Mesendoderm (in vitro differentiated cells): ENCODE data around the gene WBP11.
A peak's percentile ranks its signal among the peaks of the same experiment; 100 is the strongest.

Experiments used
- DNase-seq: peaks from one replicate; pipeline ENCODE4 v3.0.0; 2013
- H2AK5ac ChIP-seq: 2 replicates; pipeline ENCODE4 v1.6.1; 2013; ENCODE audit warnings: low read length, inconsistent platforms
- H2BK120ac ChIP-seq: 2 replicates; pipeline ENCODE4 v1.6.1; 2013; ENCODE audit warnings: low read depth, mild to moderate bottlenecking, low read length, moderate library complexity, mixed read lengths
- H2BK15ac ChIP-seq: replicated peaks from 2 replicates; pipeline ENCODE4 v1.6.1; 2013; ENCODE audit warnings: low read depth, mild to moderate bottlenecking, moderate library complexity
- H2BK5ac ChIP-seq: 2 replicates; pipeline ENCODE4 v1.6.1; 2013; ENCODE audit warnings: low read length, inconsistent platforms
- H3K18ac ChIP-seq: 2 replicates; pipeline ENCODE4 v1.6.1; 2013; ENCODE audit warnings: mild to moderate bottlenecking, low read length, mixed read lengths
- H3K23ac ChIP-seq: one replicate; pipeline ENCODE4 v1.6.1; 2013; ENCODE audit warnings: low read length
- H3K27ac ChIP-seq: 2 replicates; pipeline ENCODE4 v1.5.1; 2013; ENCODE audit warnings: low read depth, mild to moderate bottlenecking, inconsistent platforms, low read length, moderate library complexity
- H3K27me3 ChIP-seq: 2 replicates; pipeline ENCODE4 v1.6.1; 2013; ENCODE audit warnings: low read length, control low read depth, mild to moderate bottlenecking, inconsistent platforms; ENCODE audit not compliant: insufficient read depth, poor library complexity
- H3K36me3 ChIP-seq: 2 replicates; pipeline ENCODE4 v1.6.1; 2013; ENCODE audit warnings: low read length, inconsistent platforms; ENCODE audit not compliant: control insufficient read depth, insufficient read depth
- H3K4ac ChIP-seq: one replicate; pipeline ENCODE4 v1.6.1; 2013; ENCODE audit warnings: low read depth, mild to moderate bottlenecking, low read length, moderate library complexity
- H3K4me1 ChIP-seq: 2 replicates; pipeline ENCODE4 v1.6.1; 2013; ENCODE audit warnings: low read depth, low read length, inconsistent platforms; ENCODE audit not compliant: control insufficient read depth
- H3K4me2 ChIP-seq: 2 replicates; pipeline ENCODE4 v1.6.1; 2013; ENCODE audit warnings: low read length
- H3K4me3 ChIP-seq: 2 replicates; pipeline ENCODE4 v1.5.1; 2013; ENCODE audit warnings: mild to moderate bottlenecking, low read length
- H3K56ac ChIP-seq: one replicate; pipeline ENCODE4 v1.6.1; 2013; ENCODE audit warnings: low read length
- H3K79me1 ChIP-seq: 2 replicates; pipeline ENCODE4 v1.6.1; 2013; ENCODE audit warnings: low read length, inconsistent platforms
- H3K79me2 ChIP-seq: 2 replicates; pipeline ENCODE4 v1.6.1; 2013; ENCODE audit warnings: mild to moderate bottlenecking, low read length; ENCODE audit not compliant: control insufficient read depth, insufficient read depth
- H3K9ac ChIP-seq: 2 replicates; pipeline ENCODE4 v1.6.1; 2013; ENCODE audit warnings: low read length, inconsistent platforms
- H4K5ac ChIP-seq: one replicate; pipeline ENCODE4 v1.6.1; 2013; ENCODE audit warnings: low read length
- H4K8ac ChIP-seq: one replicate; pipeline ENCODE4 v1.6.1; 2013; ENCODE audit warnings: low read depth, mild to moderate bottlenecking, control low read depth, low read length, moderate library complexity
- WGBS: extraction: QIAGEN DNeasy Blood & Tissue Kit; methylation state at CpG from one replicate; pipeline ENCODE4 v1.1.7; 2013; ENCODE audit warnings: low lambda C conversion rate, missing lambda C conversion rate; ENCODE audit not compliant: insufficient coverage; ENCODE audit errors: extremely low coverage; 5-methylcytosine and 5-hydroxymethylcytosine counted together

The WBP11 gene

DNA sequence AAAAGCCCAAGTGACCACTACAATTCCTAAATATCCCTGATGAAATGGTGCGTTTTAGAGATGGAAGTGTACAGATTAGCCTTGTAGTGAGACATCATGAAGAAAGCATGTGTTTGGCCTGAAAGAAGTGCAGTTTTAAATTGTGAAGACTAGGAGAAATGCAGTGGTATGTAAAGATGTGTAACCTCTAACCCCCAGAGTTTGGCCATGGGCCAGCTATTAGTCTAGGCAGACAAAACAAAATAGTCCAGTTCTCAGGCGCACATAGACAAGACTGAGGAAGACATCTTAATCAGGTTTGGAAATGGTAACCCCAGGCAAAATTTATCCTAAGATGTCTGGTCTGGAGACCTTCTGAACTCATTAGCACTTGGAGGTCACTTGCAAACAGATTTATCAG, 23.4 kb downstream of the WBP11 start:
- Histone ChIP-seq H3K9ac (no peak overlapping the region), H2BK5ac (no peak overlapping the region), H3K18ac (no peak overlapping the region), H3K4me2 (no peak overlapping the region), H4K8ac (no peak overlapping the region), H3K27me3 (no peaks in the 10 kb centered on the region), H3K79me2 (no peaks in the 10 kb centered on the region), H2AK5ac (no peak overlapping the region), H3K79me1 (no peaks in the 10 kb centered on the region), H3K4ac (no peak overlapping the region), H2BK120ac (no peak overlapping the region), H3K4me1 (no peaks in the 10 kb centered on the region), H3K36me3 (no peaks in the 10 kb centered on the region), H3K23ac (no peak overlapping the region), H3K56ac (no peak overlapping the region), H3K4me3 (no peak overlapping the region), H2BK15ac (no peak overlapping the region), H3K27ac (no peak overlapping the region), H4K5ac (no peak overlapping the region)
- no CpG with 5 or more reads among the region's 2 CpGs for WGBS
- no peak for DNase-seq

GRCh38 chr12:14777271-14777670, 26.0 kb downstream of the WBP11 start:
- no peaks in the 10 kb centered on the region for H3K4me1 ChIP-seq
- H2BK120ac ChIP-seq = no peak overlapping the region
- no peak overlapping the region for H3K4me3 ChIP-seq
- no peak overlapping the region for H3K18ac ChIP-seq
- H3K27me3 ChIP-seq = no peaks in the 10 kb centered on the region
- peak; percentile 23 for DNase-seq
- H3K9ac ChIP-seq = no peak overlapping the region
- no peaks in the 10 kb centered on the region for H3K79me1 ChIP-seq
- no peak overlapping the region for H3K56ac ChIP-seq
- H3K79me2 ChIP-seq = no peaks in the 10 kb centered on the region
- no peak overlapping the region for H4K8ac ChIP-seq
- no peaks in the 10 kb centered on the region for H3K36me3 ChIP-seq
- H2BK5ac ChIP-seq = no peak overlapping the region
- no peak overlapping the region for H3K23ac ChIP-seq
- no peak overlapping the region for H3K4ac ChIP-seq
- H2AK5ac ChIP-seq = no peak overlapping the region
- H4K5ac ChIP-seq = no peak overlapping the region
- no peak overlapping the region for H2BK15ac ChIP-seq
- no peak overlapping the region for H3K27ac ChIP-seq
- H3K4me2 ChIP-seq = no peak overlapping the region
- WGBS = no CpG with 5 or more reads among the region's 3 CpGs

DNA sequence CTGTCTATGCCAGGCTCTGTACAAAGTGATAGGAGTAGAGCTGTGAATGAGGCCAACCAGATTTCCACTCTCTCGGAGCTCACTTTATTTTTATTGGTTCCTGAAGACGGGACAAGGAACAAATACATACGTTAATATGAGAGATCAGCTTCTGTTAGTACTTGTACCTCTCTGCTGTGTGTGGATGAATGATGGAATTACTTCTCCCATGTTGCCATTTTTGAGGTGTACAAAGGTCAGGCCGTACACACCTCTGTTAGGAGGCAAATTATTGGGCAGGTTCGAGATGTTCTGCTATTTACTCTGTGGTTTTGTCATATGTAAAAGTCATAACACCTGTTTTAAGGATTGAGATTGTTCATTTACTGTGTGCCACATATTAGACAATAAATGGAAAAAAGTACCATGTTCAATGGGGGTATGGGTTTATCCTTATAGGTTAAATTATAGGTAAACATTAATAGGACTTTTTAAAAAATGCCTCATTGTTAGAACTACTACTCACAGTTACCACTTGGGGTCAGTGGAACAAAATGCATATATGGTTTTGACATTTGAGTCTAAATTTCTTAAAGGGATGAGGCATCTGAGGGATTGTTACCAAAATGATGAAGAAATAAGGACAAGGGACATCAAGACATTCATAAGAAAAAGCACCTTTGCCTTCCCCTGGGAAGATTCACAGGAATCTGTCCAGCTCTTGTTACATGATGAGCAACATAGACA, 26.9 kb downstream of the WBP11 start:
- no peak for DNase-seq

DNA sequence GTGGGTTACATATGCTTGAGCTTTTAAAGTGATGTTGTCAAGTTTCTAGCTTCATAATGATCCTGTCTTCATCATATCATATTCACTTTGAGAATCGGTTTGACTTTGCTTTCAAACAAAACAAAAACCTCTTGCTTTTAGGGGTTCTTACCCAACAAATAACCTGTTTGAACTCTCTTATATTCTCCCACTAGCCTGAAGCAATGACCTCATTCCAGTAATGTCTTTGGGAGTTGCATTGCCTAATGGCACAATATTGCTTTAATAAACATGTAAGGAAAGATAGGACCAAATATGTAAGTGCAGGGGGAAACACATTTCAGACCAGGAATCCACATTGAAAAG, 27.7 kb downstream of the WBP11 start:
- DNase-seq = no peak
- Histone ChIP-seq H3K4me3 (peak overlapping the region; percentile 78), H4K8ac (no peak overlapping the region), H2BK15ac (no peak overlapping the region), H3K36me3 (no peaks in the 10 kb centered on the region), H3K79me2 (no peaks in the 10 kb centered on the region), H3K79me1 (no peaks in the 10 kb centered on the region), H3K27me3 (no peaks in the 10 kb centered on the region), H3K56ac (no peak overlapping the region), H4K5ac (no peak overlapping the region), H3K4ac (no peak overlapping the region), H3K23ac (no peak overlapping the region), H2BK5ac (no peak overlapping the region), H2AK5ac (no peak overlapping the region), H3K9ac (peak overlapping the region; percentile 83), H3K4me2 (peak overlapping the region; percentile 71), H2BK120ac (no peak overlapping the region), H3K18ac (no peak overlapping the region), H3K4me1 (no peaks in the 10 kb centered on the region), H3K27ac (no peak overlapping the region)
- WGBS = no CpG with 5 or more reads among the region's 1 CpG

More for the DNA sequence above, 26.9 kb downstream of the WBP11 start:
- Histone ChIP-seq H3K9ac (no peak overlapping the region), H4K5ac (no peak overlapping the region), H3K23ac (no peak overlapping the region), H3K4me1 (no peaks in the 10 kb centered on the region), H3K4me3 (no peak overlapping the region), H3K4ac (no peak overlapping the region), H2AK5ac (no peak overlapping the region), H2BK15ac (no peak overlapping the region), H3K27me3 (no peaks in the 10 kb centered on the region), H3K27ac (no peak overlapping the region), H3K79me2 (no peaks in the 10 kb centered on the region), H3K18ac (no peak overlapping the region), H3K4me2 (no peak overlapping the region), H3K56ac (peak overlapping the region; percentile 20), H4K8ac (no peak overlapping the region), H3K79me1 (no peaks in the 10 kb centered on the region), H3K36me3 (no peaks in the 10 kb centered on the region), H2BK120ac (no peak overlapping the region), H2BK5ac (no peak overlapping the region)
- WGBS = no CpG with 5 or more reads among the region's 5 CpGs

GRCh38 chr12:14774906-14775635, 28.2 kb downstream of the WBP11 start:
- H3K4ac ChIP-seq = no peak overlapping the region
- no peaks in the 10 kb centered on the region for H3K79me1 ChIP-seq
- no CpG with 5 or more reads among the region's 34 CpGs for WGBS
- no peaks in the 10 kb centered on the region for H3K36me3 ChIP-seq
- no peak overlapping the region for H2BK120ac ChIP-seq
- no peak overlapping the region for H4K5ac ChIP-seq
- H4K8ac ChIP-seq = no peak overlapping the region
- no peaks in the 10 kb centered on the region for H3K4me1 ChIP-seq
- H3K56ac ChIP-seq = peak overlapping the region; percentile 92
- peak overlapping the region; percentile 83 for H3K9ac ChIP-seq
- peak overlapping the region; percentile 78 for H3K4me3 ChIP-seq
- no peaks in the 10 kb centered on the region for H3K27me3 ChIP-seq
- H3K4me2 ChIP-seq = peak overlapping the region; percentile 71
- no peak overlapping the region for H2BK15ac ChIP-seq
- DNase-seq = peak; percentile 42
- no peak overlapping the region for H2BK5ac ChIP-seq
- H3K79me2 ChIP-seq = no peaks in the 10 kb centered on the region
- H3K23ac ChIP-seq = no peak overlapping the region
- H3K18ac ChIP-seq = no peak overlapping the region
- H2AK5ac ChIP-seq = no peak overlapping the region
- H3K27ac ChIP-seq = no peak overlapping the region
